ENCODE data around the gene RMDN2. TPM values are rescaled to one million over a fixed set of nuclear protein-coding genes. Genes with fewer than 3 reads are reported as not detected.
"Not testable (repeated sequence)": the region's sequence is repeated elsewhere in the genome, so short reads cannot be mapped to it uniquely, and the experiment has no call there.

RMDN2 gene
- total RNA-seq, 4 donors from 2014 or later = 5.3 to 12.0 (median 7.8) TPM

GRCh38 chr2:38017836-38018235 is 92.7 kb downstream of the RMDN2 start:
- DNase-seq (ENCODE audit: low spot score) = no peak
- ATAC-seq (ENCODE audit: low FRiP score) = no peak
- TF ChIP-seq CTCF (IDR thresholded peaks at IDR 0.05) = no peak

- not testable (repeated sequence) for ATAC-seq (ENCODE audit: low FRiP score); DNase-seq (ENCODE audit: low spot score)
Observed at GRCh38 chr2:38020359-38021069, 95.4 kb downstream of the RMDN2 start.

DNA sequence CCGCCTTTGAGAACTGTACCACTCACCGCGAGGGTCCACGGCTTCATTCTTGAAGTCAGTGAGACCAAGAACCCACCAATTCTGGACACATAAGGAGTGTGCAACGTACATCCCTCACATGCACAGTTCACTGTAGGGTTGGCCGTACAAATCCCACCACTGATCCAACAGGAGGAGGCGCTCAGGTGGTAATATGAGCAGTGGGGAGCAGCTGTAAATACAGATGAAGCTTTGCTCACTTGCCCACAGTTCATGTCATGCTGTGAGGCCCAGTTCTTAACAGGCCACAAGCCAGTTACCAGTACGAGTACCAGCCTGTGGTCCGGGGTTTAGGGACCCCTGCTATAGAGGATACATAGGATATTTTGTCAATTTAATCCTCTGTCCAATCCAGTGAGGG is 96.5 kb downstream of the RMDN2 start:
- no peak for DNase-seq (ENCODE audit: low spot score)
- ATAC-seq (ENCODE audit: low FRiP score) = no peak
- TF ChIP-seq CTCF (IDR thresholded peaks at IDR 0.05) = no peak

DNA sequence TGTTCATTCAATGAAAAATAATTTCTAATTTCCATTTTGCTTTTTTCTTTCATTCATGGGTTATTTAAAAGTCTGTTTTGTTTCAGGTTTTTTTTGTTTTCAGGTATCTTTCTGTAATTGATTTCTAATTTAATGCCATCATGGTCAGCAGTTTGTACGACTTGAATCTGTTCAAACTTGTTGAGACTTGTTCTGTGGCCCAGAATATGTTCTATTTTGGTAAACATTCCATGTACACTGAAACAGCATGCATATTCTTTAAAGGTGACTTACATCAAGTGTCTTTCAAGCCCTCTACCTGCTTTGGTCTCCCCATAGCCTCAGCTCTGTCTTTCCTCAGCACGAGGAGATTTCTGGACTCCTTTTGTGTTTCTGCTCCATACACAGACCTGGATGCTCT is 101.8 kb downstream of the RMDN2 start:
- ATAC-seq (ENCODE audit: low FRiP score) (no peak), DNase-seq (ENCODE audit: low spot score) (no peak)
- no peak for TF ChIP-seq CTCF (IDR thresholded peaks at IDR 0.05)

GRCh38 chr2:38028829-38029228 is 103.7 kb downstream of the RMDN2 start:
- no peak for ATAC-seq (ENCODE audit: low FRiP score)
- no peak for TF ChIP-seq CTCF (IDR thresholded peaks at IDR 0.05)

GRCh38 chr2:38029512-38029911 is 104.4 kb downstream of the RMDN2 start:
- TF ChIP-seq CTCF (IDR thresholded peaks at IDR 0.05) = no peak
- ATAC-seq (ENCODE audit: low FRiP score) (no peak), DNase-seq (ENCODE audit: low spot score) (no peak)

More at GRCh38 chr2:38028829-38029228, 103.7 kb downstream of the RMDN2 start:
- DNase-seq (ENCODE audit: low spot score) = no peak

GRCh38 chr2:38030635-38031355 is 105.7 kb downstream of the RMDN2 start:
- TF ChIP-seq CTCF (IDR thresholded peaks at IDR 0.05) = no peak
- ATAC-seq (ENCODE audit: low FRiP score) (no peak), DNase-seq (ENCODE audit: low spot score) (no peak)

Measured in omental fat pad (tissue), 4 donors.